Spinal cord (tissue), 10 donors: Measurements from ENCODE around the gene ZNF547. TPM values are rescaled to one million over a fixed set of nuclear protein-coding genes. Genes with fewer than 3 reads are reported as not detected.

ENCODE experiments used
- DNase-seq, 6 donors: peaks; one replicate each; pipeline versions ENCODE4 v3.0.0 to v3.0.0-alpha.2; 2013 to 2015; ENCODE audit warnings: low spot score in 6 of 6, low read depth in 4 of 6
- H3K27ac ChIP-seq: one replicate; pipeline ENCODE4 v1.5.1; 2013; ENCODE audit warnings: low read depth, low read length, control low read depth
- H3K27me3 ChIP-seq: one replicate; pipeline ENCODE4 v1.6.1; 2013; ENCODE audit warnings: low read length; ENCODE audit not compliant: control insufficient read depth, insufficient read depth
- H3K36me3 ChIP-seq: one replicate; pipeline ENCODE4 v1.6.1; 2013; ENCODE audit warnings: low read length; ENCODE audit not compliant: control insufficient read depth, insufficient read depth
- H3K4me1 ChIP-seq: one replicate; pipeline ENCODE4 v1.6.1; 2013; ENCODE audit warnings: low read length; ENCODE audit not compliant: control insufficient read depth, insufficient read depth
- H3K4me3 ChIP-seq: one replicate; pipeline ENCODE4 v1.5.1; 2013; ENCODE audit warnings: low read depth, low read length, control low read depth
- H3K9me3 ChIP-seq: one replicate; pipeline ENCODE4 v1.6.1; 2013; ENCODE audit warnings: low read length; ENCODE audit not compliant: control insufficient read depth, insufficient read depth
- WGBS: methylation state at CpG from one replicate; pipeline ENCODE4 v1.1.5; 2013; ENCODE audit warnings: missing lambda C conversion rate; ENCODE audit not compliant: insufficient coverage; 5-methylcytosine and 5-hydroxymethylcytosine counted together
- polyA plus RNA-seq, 2 donors: library from polyadenylated mRNA; unstranded; fragments of 120-200 nt; gene quantifications; one replicate each; pipeline ENCODE4 v1.2.1, GENCODE V29; 2013; ENCODE audit not compliant: insufficient read length in 2 of 2
- total RNA-seq, 2 donors: library from RNA; depleted of rRNA in 1 of 2; stranded (reverse); fragments of 120-200 nt in 1 of 2; fragments of >200 nt in 1 of 2; gene quantifications; one replicate each; pipeline versions ENCODE4 v1.2.3 to v1.2.4, GENCODE V29; 2013 to 2014
- donor health status: healthy.

ZNF547 gene
- total and polyA plus RNA-seq, 4 donors = 5.6 to 9.3 (median 8.0) TPM

DNA sequence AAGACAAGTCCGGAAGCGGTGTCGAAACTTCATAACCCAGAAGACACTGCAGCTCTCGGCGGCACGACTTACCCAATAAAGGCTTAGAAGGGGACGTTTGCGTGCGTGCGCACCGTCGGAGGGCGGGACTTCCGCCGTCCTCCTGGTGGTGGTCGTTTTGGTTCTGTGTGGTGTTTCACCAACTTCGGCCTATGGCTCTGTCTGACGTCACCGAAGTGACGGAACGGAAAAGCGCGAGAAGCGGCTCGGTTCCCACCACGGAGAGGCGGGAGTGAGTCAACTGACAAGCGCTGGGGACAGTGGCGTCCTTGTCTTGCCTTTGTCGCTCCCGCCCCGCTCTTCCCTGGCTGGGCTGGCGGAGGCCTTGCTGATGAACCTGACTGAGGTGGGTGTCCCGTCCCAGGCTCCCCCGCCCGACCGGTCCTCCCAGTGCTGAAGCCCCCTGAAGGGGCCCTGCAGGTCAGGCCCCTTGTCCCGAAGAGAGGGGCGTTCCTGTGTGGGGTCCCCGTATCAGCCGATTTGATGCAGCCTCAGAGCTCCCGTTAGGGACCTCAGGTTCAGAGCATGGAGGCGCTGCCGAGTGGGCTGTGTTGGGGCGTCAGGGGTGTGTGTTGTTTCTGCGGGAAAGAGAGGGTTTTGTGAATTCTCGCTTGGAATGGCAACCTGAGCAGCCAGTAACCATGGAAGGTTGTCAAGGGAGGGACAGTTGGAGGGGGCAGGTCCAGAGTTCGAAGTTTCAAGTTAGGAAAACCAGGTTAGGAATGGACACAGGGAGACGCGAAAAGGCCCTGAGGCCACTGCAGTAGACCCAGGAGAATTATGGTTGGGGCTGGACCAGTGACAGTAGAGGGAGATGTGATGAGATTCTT is 26.6 kb downstream of the ZNF547 start, which contains the start of gene ZNF548:
Gene ZNF548 (plus strand): TSS at position 125 of the 869 bp plus-strand sequence. CDS start 246 bp downstream, at position 371.
- H3K4me1 ChIP-seq = peaks cover 5% of the 10 kb centered on the region
- H3K4me3 ChIP-seq = peak within 1 kb of the TSS; percentile 94
- no peaks in the 10 kb centered on the region for H3K27me3 ChIP-seq
- H3K27ac ChIP-seq = peak within 1 kb of the TSS; percentile 97
- under 1% methylated on average over 50 of the region's 50 CpGs for WGBS
- no peaks in the 10 kb centered on the region for H3K36me3 ChIP-seq
- H3K9me3 ChIP-seq = no peaks in the 10 kb centered on the region
- peak; percentile 96 to 100 (median 99) for DNase-seq

- WGBS = 98% methylated on average over 5 of the region's 5 CpGs
- DNase-seq = no peak
- peaks cover 31% of the 10 kb centered on the region for H3K36me3 ChIP-seq
These were observed 32.4 kb downstream of the ZNF547 start for GRCh38 chr19:57395710-57396109.

GRCh38 chr19:57398868-57399267 is 35.5 kb downstream of the ZNF547 start:
- Histone ChIP-seq H3K27me3 (no peaks in the 10 kb centered on the region), H3K4me1 (no peaks in the 10 kb centered on the region), H3K4me3 (no peak overlapping the region), H3K36me3 (peaks cover 38% of the 10 kb centered on the region), H3K9me3 (no peaks in the 10 kb centered on the region), H3K27ac (no peak overlapping the region)
- no peak for DNase-seq
- WGBS = 71% methylated on average over 2 of the region's 5 CpGs

More at GRCh38 chr19:57395710-57396109, 32.4 kb downstream of the ZNF547 start:
- no peak overlapping the region for H3K27ac ChIP-seq
- no peaks in the 10 kb centered on the region for H3K27me3 ChIP-seq
- no peaks in the 10 kb centered on the region for H3K9me3 ChIP-seq
- H3K4me1 ChIP-seq = peaks cover 5% of the 10 kb centered on the region
- H3K4me3 ChIP-seq = no peak overlapping the region

DNA sequence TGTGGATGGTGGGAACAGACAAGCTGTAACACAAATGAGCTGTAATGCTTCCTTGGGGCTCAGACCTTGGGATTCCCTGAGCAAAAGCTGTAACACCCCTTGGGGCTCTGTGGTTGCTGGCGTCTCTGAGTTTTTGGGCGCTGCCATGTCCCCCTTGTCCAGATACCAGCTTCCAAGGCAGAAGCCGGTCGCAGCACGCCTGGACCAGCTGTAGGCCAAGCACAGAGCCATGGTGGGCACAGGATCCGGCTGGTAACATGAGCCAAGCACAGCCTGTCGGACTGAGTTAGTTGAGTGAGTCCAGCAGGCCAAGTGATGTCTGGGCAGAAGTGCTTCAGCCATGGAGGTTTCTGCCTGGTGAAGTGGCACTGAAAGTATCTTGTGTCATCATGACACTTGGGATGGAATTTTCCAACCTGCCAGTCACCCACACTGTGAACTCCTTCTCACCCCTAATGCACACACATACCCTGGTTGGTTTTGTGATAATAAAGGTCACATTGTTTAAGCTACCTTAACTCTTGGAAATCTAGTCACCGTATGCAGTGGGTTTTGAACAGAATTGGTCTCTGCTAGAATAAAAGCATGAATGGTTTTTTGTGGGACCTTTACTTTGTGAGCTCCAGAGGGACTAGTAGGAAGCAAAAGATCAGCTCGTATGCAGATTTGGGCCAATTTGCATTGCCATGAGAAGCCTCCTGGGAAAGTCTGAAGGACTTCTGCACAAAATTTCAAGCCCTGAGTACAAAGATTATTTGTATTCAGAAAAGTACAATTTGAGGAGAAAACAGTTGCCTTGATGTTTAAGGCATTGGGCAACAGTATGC is 40.6 kb downstream of the ZNF547 start:
- no peak overlapping the region for H3K4me3 ChIP-seq
- 95% methylated on average over 9 of the region's 9 CpGs for WGBS
- H3K36me3 ChIP-seq = peaks cover 8% of the 10 kb centered on the region
- no peaks in the 10 kb centered on the region for H3K27me3 ChIP-seq
- H3K4me1 ChIP-seq = no peaks in the 10 kb centered on the region
- no peak for DNase-seq
- H3K9me3 ChIP-seq = no peaks in the 10 kb centered on the region
- H3K27ac ChIP-seq = no peak overlapping the region

- 0% methylated on average over 7 of the region's 8 CpGs for WGBS
- Histone ChIP-seq H3K4me3 (no peak overlapping the region), H3K27me3 (no peaks in the 10 kb centered on the region), H3K4me1 (peaks cover 3% of the 10 kb centered on the region), H3K27ac (no peak overlapping the region), H3K9me3 (no peaks in the 10 kb centered on the region), H3K36me3 (peaks cover 8% of the 10 kb centered on the region)
- DNase-seq = peak in 2 of 6 donors; percentile 66 to 78
These were observed 43.3 kb downstream of the ZNF547 start for GRCh38 chr19:57406516-57407123.

DNA sequence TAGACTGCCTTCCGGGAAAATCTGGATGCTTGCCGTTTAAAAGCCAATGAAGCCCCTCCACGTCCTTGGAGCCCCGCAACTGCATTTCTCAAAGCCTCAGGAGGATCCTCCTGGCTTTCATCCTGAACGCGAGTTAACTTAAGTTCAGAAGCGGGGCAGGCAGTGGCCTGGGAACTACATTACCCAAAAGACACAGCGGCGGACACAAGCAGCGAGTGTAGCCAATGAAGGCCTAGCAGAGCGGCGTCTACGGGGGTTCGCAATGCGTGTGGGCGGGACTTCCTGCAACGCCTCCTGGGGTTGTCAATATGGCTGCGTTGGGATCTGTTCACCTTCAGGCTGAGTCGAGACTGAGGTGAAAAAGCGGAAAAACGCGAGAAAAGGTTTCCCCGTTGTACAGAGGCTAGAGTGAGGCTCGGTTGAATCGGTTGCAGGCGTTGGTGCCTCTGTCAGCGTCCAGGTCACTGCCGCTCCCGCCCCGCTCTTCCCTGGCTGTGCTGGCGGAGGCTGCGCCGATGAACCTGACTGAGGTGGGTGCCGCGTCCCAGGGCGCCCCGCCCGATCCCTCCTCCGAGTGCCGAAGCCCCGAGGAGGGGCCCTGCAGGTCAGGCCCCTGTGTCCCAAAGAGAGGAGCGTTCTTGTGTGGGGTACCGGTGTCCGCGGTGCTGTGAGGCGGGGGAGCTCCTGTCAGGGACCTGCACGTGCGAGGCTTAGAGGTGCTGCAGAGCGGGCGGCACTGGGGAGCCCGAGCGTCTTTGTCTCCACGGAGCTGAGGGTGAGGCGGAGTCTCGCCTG is 47.7 kb downstream of the ZNF547 start, which contains the start of gene ZNF17:
Gene ZNF17 (plus strand): TSS at position 285 of the 795 bp plus-strand sequence. CDS start 2,455 bp downstream, outside the sequence.
- H3K36me3 ChIP-seq = peaks cover 23% of the 10 kb centered on the region
- H3K27ac ChIP-seq = no peak within 1 kb of the TSS
- peak; percentile 82 to 98 (median 90) for DNase-seq
- H3K4me3 ChIP-seq = peak within 1 kb of the TSS; percentile 90
- peaks cover 13% of the 10 kb centered on the region for H3K4me1 ChIP-seq
- H3K27me3 ChIP-seq = no peaks in the 10 kb centered on the region
- H3K9me3 ChIP-seq = no peaks in the 10 kb centered on the region
- WGBS = under 1% methylated on average over 55 of the region's 55 CpGs

GRCh38 chr19:57419439-57419838 is 56.1 kb downstream of the ZNF547 start:
- Histone ChIP-seq H3K9me3 (no peaks in the 10 kb centered on the region), H3K27ac (no peak overlapping the region), H3K36me3 (peaks cover 35% of the 10 kb centered on the region), H3K27me3 (no peaks in the 10 kb centered on the region), H3K4me3 (no peak overlapping the region), H3K4me1 (no peaks in the 10 kb centered on the region)
- no peak for DNase-seq
- WGBS = 100% methylated on average over 2 of the region's 4 CpGs

GRCh38 chr19:57421037-57421436 is 57.7 kb downstream of the ZNF547 start:
- WGBS = no CpG with 5 or more reads among the region's 3 CpGs
- Histone ChIP-seq H3K27me3 (no peaks in the 10 kb centered on the region), H3K4me3 (no peak overlapping the region), H3K9me3 (no peaks in the 10 kb centered on the region), H3K4me1 (no peaks in the 10 kb centered on the region), H3K36me3 (peaks cover 29% of the 10 kb centered on the region), H3K27ac (no peak overlapping the region)
- DNase-seq = no peak
